AG09309 (cell line): ENCODE measurements around the gene PER3.

ENCODE experiments used
- DNase-seq: peaks from one replicate; pipeline ENCODE4 v3.0.0-alpha.2; 2010; ENCODE audit warnings: low read depth
- H3K4me3 ChIP-seq: 2 replicates; pipeline ENCODE4 v1.5.1; 2011; ENCODE audit warnings: mild to moderate bottlenecking, low read depth, low read length, moderate library complexity; ENCODE audit not compliant: control insufficient read depth
- TF ChIP-seq, protein P1 (sequence below): IDR thresholded peaks from 2 replicates; pipeline ENCODE4 v1.5.1; 2011; ENCODE audit warnings: mild to moderate bottlenecking, low read depth, low read length, inconsistent platforms; ENCODE audit not compliant: insufficient read depth, control insufficient read depth; ENCODE audit errors: missing control alignments

The PER3 gene

DNA sequence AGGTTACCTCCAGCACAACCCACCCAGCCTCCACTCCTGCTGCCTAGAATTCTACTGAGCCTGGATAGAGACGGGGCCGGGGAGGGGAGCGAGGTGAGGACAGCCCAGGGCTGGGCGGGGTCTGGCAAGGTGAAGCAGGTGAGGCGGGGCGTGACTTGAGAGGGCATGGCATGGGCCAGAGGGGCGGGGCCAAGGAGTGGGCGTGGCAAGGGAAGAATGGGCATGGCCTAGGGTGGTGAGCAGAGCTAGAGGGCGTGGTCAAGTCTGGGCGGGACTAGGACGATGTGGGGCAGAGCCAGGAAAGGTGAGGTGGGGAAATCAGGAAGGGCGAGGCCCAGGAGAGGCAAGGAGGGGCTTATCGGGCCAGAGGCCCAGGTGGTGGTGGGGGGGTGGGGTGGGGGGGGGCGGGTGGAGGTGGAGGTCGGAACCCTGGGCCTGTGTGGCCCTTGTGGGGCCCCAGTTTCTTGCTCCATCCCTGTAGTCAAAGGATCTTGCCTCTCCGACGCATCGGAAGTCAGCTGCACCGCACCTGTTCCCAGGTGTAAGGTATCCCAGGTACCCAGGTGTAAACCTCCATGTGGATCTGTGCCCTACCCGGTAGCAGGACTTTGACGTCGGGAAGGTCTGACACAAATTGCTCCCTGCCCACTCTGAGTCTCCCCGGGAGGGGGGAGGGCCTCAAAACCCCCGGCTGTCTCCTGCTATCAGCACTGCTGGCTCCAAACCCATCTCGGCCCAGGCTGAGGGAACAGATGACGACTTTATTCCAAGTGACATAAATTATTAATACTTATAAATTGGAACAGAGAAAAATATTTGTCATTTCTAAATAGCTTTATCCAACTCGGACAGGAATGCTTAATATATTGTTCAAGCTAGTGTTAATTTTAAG is 101.7 kb downstream of the PER3 start:
- H3K4me3 ChIP-seq: no peak overlapping the region
- TF ChIP-seq, protein P1, sequence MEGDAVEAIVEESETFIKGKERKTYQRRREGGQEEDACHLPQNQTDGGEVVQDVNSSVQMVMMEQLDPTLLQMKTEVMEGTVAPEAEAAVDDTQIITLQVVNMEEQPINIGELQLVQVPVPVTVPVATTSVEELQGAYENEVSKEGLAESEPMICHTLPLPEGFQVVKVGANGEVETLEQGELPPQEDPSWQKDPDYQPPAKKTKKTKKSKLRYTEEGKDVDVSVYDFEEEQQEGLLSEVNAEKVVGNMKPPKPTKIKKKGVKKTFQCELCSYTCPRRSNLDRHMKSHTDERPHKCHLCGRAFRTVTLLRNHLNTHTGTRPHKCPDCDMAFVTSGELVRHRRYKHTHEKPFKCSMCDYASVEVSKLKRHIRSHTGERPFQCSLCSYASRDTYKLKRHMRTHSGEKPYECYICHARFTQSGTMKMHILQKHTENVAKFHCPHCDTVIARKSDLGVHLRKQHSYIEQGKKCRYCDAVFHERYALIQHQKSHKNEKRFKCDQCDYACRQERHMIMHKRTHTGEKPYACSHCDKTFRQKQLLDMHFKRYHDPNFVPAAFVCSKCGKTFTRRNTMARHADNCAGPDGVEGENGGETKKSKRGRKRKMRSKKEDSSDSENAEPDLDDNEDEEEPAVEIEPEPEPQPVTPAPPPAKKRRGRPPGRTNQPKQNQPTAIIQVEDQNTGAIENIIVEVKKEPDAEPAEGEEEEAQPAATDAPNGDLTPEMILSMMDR: no peak
- DNase-seq: no peak

DNA sequence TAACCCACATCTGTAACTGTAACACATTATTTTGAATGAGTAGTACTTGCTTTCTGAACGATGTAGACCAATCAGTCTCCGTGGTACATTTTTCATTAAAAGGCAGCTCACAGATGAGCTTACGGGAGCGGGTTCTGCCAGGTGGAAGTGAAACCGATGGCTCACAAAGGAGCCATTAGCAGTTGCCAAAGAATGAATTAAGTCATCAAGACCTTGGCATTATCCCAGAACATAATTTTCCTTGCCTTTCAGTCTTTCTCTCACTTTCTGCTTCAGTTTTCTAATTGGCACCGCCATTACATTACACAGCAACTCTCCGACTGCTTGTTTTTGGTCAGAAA is 102.3 kb downstream of the PER3 start:
- DNase-seq: no peak
- no peak overlapping the region for H3K4me3 ChIP-seq
- TF ChIP-seq, protein P1: no peak

DNA sequence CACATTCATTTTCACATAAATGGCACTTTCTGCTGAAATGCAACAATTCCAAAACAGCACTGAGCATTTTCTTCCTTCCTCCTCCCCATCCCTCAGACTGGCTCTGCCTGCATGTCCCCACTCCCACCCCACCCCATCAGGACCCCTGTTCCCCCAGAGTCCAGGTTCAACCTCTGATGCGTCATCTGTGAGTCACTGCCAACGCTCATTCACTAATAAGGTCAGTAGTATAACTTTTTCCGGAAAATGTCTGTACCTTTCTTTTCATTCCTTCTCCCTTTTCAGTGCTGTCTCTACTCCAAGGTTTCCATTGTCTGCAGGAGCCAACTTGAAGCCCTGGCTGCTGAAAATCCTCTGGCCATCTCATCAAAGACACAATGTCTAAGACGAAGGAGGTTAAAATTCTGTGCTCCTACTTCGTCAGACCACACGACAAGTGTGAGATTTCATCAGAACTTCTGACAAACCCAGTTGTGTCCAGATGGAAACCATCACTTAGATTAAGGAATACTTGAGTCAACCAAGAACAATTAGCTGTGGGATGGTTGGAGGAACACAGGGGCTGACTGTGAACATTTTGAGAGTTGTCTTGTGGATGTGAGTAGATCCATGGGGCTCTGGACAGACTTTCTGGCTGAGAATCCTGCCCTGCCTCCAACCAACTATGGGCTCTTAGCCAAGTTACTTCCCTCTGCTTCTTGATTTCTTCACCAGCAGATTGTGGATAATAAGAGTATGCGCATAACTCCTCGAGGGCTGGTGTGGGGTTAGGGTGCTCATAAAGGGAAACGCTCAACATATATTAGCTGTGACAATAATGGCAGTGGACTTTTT is 104.4 kb downstream of the PER3 start:
- H3K4me3 ChIP-seq: no peak overlapping the region
- TF ChIP-seq, protein P1: no peak

DNA sequence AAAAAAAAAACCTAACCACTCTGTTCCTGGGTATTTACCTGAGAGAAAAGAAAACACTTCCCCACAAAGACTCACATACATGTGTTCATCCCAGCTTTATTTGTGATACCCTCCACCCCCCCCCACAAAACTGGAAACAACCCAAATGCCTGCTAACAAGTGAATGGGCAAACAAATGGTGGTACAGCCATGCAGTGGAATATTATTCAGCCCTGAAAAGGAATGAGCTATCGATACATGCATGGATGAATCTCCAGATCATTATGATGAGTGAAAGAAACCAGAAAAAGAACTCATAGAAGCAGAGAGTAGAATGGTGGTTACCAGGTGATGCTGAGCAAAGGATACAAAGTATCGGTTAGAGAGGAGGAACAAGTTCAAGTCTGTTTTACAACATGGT is 106.8 kb downstream of the PER3 start:
- no peak for DNase-seq
- no peak overlapping the region for H3K4me3 ChIP-seq
- TF ChIP-seq, protein P1: no peak

More for the DNA sequence above, 104.4 kb downstream of the PER3 start:
- peak; percentile 45 for DNase-seq

DNA sequence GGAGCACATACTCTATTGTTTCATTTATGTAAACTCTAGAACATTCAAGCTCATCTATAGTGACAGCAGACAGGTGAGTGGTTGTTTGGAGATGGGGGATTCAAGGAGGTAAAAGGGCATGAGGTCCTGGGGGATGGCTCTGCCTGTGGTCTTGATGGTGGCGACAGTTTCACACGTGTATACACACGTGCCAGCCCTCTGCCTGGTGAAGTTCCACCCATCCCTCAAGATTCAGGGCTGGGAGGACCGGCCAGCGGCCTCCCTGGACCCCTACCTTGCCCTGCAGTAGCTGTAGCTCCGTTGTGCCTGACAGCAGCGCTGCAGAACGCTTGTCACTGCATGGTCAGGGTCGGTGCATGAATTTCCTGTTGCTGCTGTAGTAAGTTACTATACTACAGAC is 107.7 kb downstream of the PER3 start:
- DNase-seq: no peak
- TF ChIP-seq, protein P1: no peak
- no peak overlapping the region for H3K4me3 ChIP-seq

DNA sequence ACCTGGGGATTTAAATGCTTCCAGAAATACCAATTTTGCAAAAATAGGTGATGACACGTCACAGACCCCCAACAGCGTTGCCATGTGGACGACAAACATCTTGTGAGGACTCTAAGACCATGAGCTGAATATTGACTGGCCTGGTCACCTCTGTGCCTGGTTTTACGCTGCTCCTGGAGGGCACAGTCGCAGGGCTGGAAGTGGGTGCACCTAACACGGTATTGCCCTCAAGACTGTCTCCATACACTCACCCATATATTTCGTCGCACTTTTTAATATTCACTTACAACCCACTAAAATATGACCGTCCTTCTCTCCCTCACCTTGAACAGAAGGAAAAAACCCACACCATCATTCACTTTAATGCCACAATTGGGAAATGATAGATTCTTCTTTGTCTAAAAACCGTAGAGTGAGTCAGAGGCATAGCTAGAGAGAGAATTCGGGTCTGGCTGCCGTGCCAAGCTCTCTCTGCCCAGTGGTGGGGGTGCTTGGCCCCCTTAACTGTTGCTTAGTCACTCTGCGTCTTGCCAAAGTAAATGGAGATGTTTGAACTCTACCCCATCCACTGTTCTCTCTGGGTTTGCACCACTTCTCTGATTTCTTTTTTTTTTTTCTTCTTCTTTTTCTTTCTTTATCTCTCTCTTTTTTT is 109.6 kb downstream of the PER3 start:
- TF ChIP-seq, protein P1: no peak
- no peak overlapping the region for H3K4me3 ChIP-seq
- DNase-seq: peak; percentile 77
